Measurements from ENCODE around the gene TRPM2.

Gene TRPM2

DNA sequence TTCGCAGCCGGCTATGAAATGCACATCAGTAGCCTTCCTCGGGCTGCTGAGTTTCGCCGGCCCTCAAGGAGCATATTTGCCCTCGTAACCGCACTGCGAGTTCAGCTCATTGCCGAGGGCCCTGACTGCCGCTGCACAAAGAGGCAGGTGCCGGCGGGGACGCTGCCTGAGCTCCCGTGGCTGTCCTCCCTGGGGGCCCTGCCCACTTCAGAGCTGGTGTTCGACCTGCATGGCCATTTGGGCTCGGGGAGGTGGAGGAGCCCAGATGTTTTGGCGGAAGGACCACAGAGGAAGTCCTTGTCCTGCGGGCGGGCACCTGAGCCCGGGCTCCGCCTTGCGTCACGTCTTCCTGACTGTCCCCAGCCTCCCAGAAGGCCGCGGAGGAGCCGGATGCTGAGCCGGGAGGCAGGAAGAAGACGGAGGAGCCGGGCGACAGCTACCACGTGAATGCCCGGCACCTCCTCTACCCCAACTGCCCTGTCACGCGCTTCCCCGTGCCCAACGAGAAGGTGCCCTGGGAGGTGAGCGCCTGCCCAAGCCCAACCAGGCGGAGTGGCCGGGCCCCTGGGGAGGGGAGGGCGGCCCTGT is 72.0 kb downstream of the TRPM2 start:
- ChIA-PET CTCF (no interaction called here), POLR2A (no interaction called here)
- DNase-seq (ENCODE audit: low read depth, low spot score), result no peak

DNA sequence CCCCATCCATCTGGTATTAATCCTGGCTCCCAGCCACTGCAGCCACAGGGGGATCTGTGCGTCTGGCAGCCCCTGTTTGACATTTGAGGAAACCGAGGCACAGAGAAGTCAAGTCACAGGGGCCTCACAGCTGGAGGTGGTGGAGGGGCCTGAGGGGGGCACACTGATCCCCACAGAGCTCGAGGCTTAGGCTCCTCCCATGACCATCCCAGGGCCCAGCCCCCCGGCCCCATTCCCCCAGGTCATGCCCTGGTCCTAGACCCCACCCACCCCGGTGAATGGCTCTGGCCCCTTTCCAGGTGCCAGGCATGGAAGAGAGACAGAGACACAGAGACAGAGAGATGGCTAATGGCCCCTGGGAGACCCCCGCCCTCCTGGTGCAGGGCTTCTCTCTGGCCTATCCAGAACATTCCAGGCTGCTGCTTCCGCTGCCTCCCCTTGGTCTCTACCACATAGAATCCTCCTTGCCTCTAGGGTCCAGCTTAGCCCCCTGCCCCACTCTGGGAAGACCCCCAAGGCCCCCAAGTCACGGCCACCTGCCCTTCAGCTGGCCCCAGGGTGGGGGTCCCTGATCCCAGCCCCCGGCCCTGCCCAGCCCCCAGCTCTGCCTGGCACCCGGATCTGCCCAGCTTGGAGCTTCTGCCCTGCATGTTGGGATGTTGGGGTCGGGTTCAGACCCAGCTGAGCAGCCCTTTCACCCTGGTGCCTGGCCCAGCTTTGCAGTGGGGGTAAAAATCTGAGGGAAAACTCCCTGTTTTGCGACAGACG is 72.7 kb downstream of the TRPM2 start:
- no peak overlapping the region for H3K4me3 ChIP-seq (ENCODE audit: low read depth, low read length)
- POLR2A ChIA-PET, result no interaction called here
- TF ChIP-seq, protein P1, sequence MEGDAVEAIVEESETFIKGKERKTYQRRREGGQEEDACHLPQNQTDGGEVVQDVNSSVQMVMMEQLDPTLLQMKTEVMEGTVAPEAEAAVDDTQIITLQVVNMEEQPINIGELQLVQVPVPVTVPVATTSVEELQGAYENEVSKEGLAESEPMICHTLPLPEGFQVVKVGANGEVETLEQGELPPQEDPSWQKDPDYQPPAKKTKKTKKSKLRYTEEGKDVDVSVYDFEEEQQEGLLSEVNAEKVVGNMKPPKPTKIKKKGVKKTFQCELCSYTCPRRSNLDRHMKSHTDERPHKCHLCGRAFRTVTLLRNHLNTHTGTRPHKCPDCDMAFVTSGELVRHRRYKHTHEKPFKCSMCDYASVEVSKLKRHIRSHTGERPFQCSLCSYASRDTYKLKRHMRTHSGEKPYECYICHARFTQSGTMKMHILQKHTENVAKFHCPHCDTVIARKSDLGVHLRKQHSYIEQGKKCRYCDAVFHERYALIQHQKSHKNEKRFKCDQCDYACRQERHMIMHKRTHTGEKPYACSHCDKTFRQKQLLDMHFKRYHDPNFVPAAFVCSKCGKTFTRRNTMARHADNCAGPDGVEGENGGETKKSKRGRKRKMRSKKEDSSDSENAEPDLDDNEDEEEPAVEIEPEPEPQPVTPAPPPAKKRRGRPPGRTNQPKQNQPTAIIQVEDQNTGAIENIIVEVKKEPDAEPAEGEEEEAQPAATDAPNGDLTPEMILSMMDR (IDR thresholded peaks at IDR 0.05; ENCODE audit: insufficient read depth, low read length, missing control alignments), result no peak
- DNase-seq (ENCODE audit: low read depth, low spot score), result no peak
- CTCF ChIA-PET, result no interaction called here

More for the DNA sequence above, 72.0 kb downstream of the TRPM2 start:
- H3K4me3 ChIP-seq (ENCODE audit: low read depth, low read length), result no peak overlapping the region
- TF ChIP-seq, protein P1 (IDR thresholded peaks at IDR 0.05; ENCODE audit: insufficient read depth, low read length, missing control alignments), result no peak

- ChIA-PET CTCF (no interaction called here), POLR2A (no interaction called here)
- H3K4me3 ChIP-seq (ENCODE audit: low read depth, low read length), result no peak overlapping the region
- TF ChIP-seq, protein P1 (IDR thresholded peaks at IDR 0.05; ENCODE audit: insufficient read depth, low read length, missing control alignments), result no peak
- no peak for DNase-seq (ENCODE audit: low read depth, low spot score)
These were observed 73.3 kb downstream of the TRPM2 start for GRCh38 chr21:44426663-44427191.

- ChIA-PET CTCF (no interaction called here), POLR2A (no interaction called here)
- DNase-seq (ENCODE audit: low read depth, low spot score), result no peak
- H3K4me3 ChIP-seq (ENCODE audit: low read depth, low read length), result no peak overlapping the region
- TF ChIP-seq, protein P1 (IDR thresholded peaks at IDR 0.05; ENCODE audit: insufficient read depth, low read length, missing control alignments), result no peak
These were observed 74.1 kb downstream of the TRPM2 start for GRCh38 chr21:44427241-44428120.

DNA sequence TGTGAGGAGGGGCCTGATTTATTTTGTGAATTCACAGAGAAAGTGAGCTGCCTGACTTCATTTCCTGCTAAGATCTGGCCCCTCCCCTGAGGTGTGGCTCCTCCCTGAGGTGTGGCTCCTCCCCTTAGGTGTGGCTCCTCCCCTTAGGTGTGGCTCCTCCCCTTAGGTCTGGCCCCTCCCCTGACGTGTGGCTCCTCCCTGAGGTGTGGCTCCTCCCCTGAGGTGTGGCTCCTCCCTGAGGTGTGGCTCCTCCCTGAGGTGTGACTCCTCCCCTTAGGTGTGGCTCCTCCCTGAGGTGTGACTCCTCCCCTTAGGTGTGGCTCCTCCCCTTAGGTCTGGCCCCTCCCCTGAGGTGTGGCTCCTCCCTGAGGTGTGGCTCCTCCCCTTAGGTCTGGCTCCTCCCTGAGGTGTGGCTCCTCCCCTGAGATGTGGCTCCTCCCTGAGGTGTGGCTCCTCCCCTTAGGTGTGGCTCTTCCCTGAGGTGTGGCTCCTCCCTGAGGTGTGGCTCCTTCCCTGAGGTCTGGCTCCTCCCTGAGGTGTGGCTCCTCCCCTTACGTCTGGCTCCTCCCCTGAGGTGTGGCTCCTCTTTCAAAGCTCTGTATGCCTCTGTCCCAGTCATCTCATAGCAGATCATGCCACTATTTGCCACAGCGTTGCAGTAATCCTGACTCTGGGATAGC is 75.0 kb downstream of the TRPM2 start:
- H3K4me3 ChIP-seq (ENCODE audit: low read depth, low read length), result no peak overlapping the region
- POLR2A ChIA-PET, result no interaction called here
- TF ChIP-seq, protein P1 (IDR thresholded peaks at IDR 0.05; ENCODE audit: insufficient read depth, low read length, missing control alignments), result no peak
- CTCF ChIA-PET, result no interaction called here
- DNase-seq (ENCODE audit: low read depth, low spot score), result no peak

All from AG04449 (cell line).